ENCODE results near the gene ARHGAP44.

ARHGAP44 gene

DNA sequence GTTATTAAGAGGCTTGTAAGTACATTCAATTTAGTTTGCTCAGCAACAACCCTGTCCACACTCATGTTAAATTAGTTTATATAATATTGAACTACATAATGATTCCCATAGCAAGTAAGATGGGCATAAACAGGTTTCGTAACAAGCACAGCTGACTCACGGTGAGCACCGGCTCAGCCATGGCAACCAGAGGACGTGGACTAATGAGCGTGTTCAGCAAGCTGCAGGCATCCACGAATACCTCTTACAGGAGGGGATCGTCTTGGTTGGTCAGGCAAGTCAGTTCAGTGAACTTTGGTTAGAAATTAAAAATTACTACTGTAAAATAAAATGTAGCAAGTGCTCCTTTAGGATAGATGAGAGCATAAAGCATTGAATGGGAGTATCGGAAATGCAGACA lies 170.1 kb downstream of the ARHGAP44 start:
- DNase-seq (ENCODE audit: low read depth): peak; percentile 15
- H3K4me3 ChIP-seq (ENCODE audit: low read depth, low read length): no peak overlapping the region
- in situ Hi-C loops (cut with HindIII; ENCODE audit: low sequenced_read_pairs): no loop called here
- TF ChIP-seq, protein P1, sequence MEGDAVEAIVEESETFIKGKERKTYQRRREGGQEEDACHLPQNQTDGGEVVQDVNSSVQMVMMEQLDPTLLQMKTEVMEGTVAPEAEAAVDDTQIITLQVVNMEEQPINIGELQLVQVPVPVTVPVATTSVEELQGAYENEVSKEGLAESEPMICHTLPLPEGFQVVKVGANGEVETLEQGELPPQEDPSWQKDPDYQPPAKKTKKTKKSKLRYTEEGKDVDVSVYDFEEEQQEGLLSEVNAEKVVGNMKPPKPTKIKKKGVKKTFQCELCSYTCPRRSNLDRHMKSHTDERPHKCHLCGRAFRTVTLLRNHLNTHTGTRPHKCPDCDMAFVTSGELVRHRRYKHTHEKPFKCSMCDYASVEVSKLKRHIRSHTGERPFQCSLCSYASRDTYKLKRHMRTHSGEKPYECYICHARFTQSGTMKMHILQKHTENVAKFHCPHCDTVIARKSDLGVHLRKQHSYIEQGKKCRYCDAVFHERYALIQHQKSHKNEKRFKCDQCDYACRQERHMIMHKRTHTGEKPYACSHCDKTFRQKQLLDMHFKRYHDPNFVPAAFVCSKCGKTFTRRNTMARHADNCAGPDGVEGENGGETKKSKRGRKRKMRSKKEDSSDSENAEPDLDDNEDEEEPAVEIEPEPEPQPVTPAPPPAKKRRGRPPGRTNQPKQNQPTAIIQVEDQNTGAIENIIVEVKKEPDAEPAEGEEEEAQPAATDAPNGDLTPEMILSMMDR (IDR thresholded peaks at IDR 0.05; ENCODE audit: low read depth, low read length, missing control alignments): no peak

DNA sequence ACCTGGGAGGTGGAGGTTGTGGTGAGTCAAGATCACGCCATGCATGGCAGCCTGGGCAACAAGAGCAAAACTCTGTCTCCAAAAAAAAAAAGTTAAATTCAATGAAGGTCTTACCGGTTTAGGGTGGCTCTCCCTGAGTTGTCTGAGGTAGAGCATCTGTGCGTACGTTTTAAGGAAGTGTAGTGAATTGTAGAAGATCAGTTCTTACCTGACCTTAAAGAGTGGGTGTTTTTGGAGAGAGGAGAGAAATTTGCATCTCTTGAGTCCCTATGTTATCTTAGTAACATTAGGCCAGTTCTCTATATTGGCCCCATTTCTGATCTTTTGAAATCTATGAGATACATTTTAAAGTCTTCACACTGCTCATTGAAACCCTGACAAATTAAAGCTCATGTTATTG lies 172.4 kb downstream of the ARHGAP44 start:
- no peak for DNase-seq (ENCODE audit: low read depth)
- no peak overlapping the region for H3K4me3 ChIP-seq (ENCODE audit: low read depth, low read length)
- in situ Hi-C loops (cut with HindIII; ENCODE audit: low sequenced_read_pairs): no loop called here
- TF ChIP-seq, protein P1 (IDR thresholded peaks at IDR 0.05; ENCODE audit: low read depth, low read length, missing control alignments): no peak

DNA sequence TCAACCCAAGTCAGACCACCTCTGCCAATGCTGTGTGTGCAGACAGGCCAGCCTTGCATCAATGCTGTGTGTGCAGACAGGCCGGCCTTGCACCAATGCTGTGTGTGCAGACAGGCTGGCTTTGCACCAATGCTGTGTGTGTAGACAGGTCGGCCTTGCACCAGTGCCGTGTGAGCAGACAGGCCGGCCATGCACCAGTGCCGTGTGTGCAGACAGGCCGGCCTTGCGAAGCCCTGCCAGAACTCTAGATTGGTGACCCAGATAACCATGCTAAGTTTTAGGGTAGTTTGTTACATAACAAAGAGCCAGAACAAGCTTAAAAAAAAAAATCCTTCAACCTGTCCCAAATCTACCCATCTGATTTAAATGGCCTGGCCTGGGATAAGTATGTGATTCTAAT lies 174.2 kb downstream of the ARHGAP44 start:
- TF ChIP-seq, protein P1 (IDR thresholded peaks at IDR 0.05; ENCODE audit: low read depth, low read length, missing control alignments): no peak
- no peak for DNase-seq (ENCODE audit: low read depth)
- in situ Hi-C loops (cut with HindIII; ENCODE audit: low sequenced_read_pairs): no loop called here
- no peak overlapping the region for H3K4me3 ChIP-seq (ENCODE audit: low read depth, low read length)

DNA sequence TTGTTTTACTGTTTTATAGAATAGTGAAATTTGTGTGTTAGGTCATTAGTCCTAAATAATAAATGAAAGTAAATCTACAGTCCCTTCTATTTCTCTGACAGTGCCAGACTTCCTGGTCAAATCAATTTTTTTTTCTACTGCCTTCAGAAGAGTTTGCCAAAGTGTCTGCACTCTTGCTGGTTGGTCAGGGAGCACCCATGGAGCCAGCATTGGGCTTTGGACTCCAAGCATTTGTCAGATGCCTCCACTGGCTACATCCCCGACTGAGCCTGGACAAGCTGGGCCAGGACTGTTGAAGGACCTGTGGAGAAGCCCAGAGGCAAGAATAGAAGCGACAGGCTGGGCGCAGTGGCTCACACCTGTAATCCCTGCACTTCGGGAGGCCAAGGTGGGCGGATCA lies 174.9 kb downstream of the ARHGAP44 start:
- TF ChIP-seq, protein P1 (IDR thresholded peaks at IDR 0.05; ENCODE audit: low read depth, low read length, missing control alignments): no peak
- in situ Hi-C loops (cut with HindIII; ENCODE audit: low sequenced_read_pairs): no loop called here
- DNase-seq (ENCODE audit: low read depth): no peak
- no peak overlapping the region for H3K4me3 ChIP-seq (ENCODE audit: low read depth, low read length)

DNA sequence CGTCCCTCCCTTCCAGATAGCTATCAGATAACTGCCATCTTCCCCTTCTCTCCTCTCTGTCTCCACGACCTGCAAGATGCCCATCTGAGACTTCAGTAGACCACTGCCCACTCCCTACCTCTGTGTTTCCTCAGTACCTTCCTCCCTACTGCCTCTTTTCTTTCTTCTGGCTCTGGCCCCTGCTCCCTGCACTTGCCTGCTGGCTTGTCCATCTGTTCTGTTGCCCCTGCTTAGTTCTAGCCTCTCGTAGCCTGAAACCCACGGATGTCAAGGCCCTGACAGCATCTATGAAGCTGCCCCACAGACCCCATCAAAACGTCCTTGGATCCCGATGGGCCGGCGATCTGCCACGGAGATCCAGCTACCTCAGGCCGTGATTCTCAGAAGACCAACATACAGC lies 175.5 kb downstream of the ARHGAP44 start:
- H3K4me3 ChIP-seq (ENCODE audit: low read depth, low read length): no peak overlapping the region
- TF ChIP-seq, protein P1 (IDR thresholded peaks at IDR 0.05; ENCODE audit: low read depth, low read length, missing control alignments): no peak
- no peak for DNase-seq (ENCODE audit: low read depth)
- in situ Hi-C loops (cut with HindIII; ENCODE audit: low sequenced_read_pairs): no loop called here

DNA sequence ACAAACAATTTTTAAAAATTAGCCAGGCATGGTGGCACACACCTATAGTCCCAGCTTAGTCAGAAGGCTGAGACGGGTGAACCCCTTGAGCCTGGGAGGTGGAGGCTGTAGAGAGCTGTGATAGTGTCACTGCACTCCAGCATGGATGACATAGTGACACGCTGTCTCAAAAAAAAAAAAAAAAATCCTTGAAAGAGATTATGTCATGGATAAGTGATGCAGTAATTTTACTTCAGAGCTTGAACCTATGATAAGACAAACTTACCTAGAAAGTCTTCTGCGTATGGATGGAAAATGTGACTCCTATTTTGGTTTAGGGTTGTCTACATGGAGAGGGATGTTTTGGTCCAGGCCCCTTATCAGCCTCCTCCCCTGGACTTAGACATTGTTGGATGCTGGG lies 176.7 kb downstream of the ARHGAP44 start:
- in situ Hi-C loops (cut with HindIII; ENCODE audit: low sequenced_read_pairs): no loop called here
- TF ChIP-seq, protein P1 (IDR thresholded peaks at IDR 0.05; ENCODE audit: low read depth, low read length, missing control alignments): no peak
- no peak for DNase-seq (ENCODE audit: low read depth)
- no peak overlapping the region for H3K4me3 ChIP-seq (ENCODE audit: low read depth, low read length)

DNA sequence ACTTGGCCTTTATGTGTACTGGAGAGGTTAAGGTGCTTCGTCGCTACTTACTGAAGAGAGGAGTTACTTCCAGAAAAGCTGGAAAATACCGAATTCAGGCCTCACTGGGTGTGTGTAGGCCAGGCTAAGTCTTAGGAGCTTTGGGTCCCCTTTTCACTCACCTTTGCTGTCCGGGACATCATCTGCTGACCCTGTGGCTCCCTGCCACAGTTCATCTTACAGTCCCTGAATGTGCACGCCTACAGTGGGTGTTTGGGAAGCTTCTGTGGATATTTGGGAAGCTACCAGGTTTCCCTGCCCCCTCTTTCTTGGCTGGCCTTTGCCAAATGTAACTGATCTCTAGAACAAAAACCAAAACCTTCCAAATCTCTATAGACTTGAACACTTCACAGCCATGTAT lies 177.1 kb downstream of the ARHGAP44 start:
- H3K4me3 ChIP-seq (ENCODE audit: low read depth, low read length): no peak overlapping the region
- in situ Hi-C loops (cut with HindIII; ENCODE audit: low sequenced_read_pairs): no loop called here
- TF ChIP-seq, protein P1 (IDR thresholded peaks at IDR 0.05; ENCODE audit: low read depth, low read length, missing control alignments): no peak
- DNase-seq (ENCODE audit: low read depth): no peak

Data from astrocyte of the cerebellum (primary cell).